ENCODE data around the gene CYP4F12. TPM values are rescaled to one million over a fixed set of nuclear protein-coding genes. Genes with fewer than 3 reads are reported as not detected.
"Not testable (repeated sequence)": the region's sequence is repeated elsewhere in the genome, so short reads cannot be mapped to it uniquely, and the experiment has no call there.

Gene CYP4F12
- total RNA-seq, 1 experiment from 2014 or later: not detected

- H3K4me1 ChIP-seq (ENCODE audit: low read length): no peaks in the 10 kb centered on the region
- DNase-seq: no peak
- H2AFZ ChIP-seq (ENCODE audit: low read length): no peak overlapping the region
- H4K20me1 ChIP-seq (ENCODE audit: insufficient read depth, low read depth, low read length): no peaks in the 10 kb centered on the region
- no peaks in the 10 kb centered on the region for H3K36me3 ChIP-seq (ENCODE audit: insufficient read depth, low read length)
- no peak overlapping the region for H3K9ac ChIP-seq (ENCODE audit: low read length)
- no peak overlapping the region for H3K4me2 ChIP-seq (ENCODE audit: low read depth, low read length, poor library complexity, severe bottlenecking)
- H3K27me3 ChIP-seq (ENCODE audit: low read length): no peaks in the 10 kb centered on the region
- H3K27ac ChIP-seq (ENCODE audit: low read length): no peak overlapping the region
- no peaks in the 10 kb centered on the region for H3K9me3 ChIP-seq (ENCODE audit: low read length)
- H3K4me3 ChIP-seq (ENCODE audit: low read length): no peak overlapping the region
- H3K9me2 ChIP-seq (replicated peaks; ENCODE audit: insufficient read depth, low read length): no peaks in the 10 kb centered on the region
- no peaks in the 10 kb centered on the region for H3K79me2 ChIP-seq (ENCODE audit: low read length)
Observed at GRCh38 chr19:15679089-15679488, 6.2 kb downstream of the CYP4F12 start.

- not testable (repeated sequence) for H3K9me3 ChIP-seq (ENCODE audit: low read length); H3K9ac ChIP-seq (ENCODE audit: low read length); H2AFZ ChIP-seq (ENCODE audit: low read length); H3K27ac ChIP-seq (ENCODE audit: low read length); H3K4me3 ChIP-seq (ENCODE audit: low read length); H3K36me3 ChIP-seq (ENCODE audit: insufficient read depth, low read length); DNase-seq; H3K27me3 ChIP-seq (ENCODE audit: low read length); H3K9me2 ChIP-seq (replicated peaks; ENCODE audit: insufficient read depth, low read length); H3K4me1 ChIP-seq (ENCODE audit: low read length); H4K20me1 ChIP-seq (ENCODE audit: insufficient read depth, low read depth, low read length); H3K4me2 ChIP-seq (ENCODE audit: low read depth, low read length, poor library complexity, severe bottlenecking); H3K79me2 ChIP-seq (ENCODE audit: low read length)
Observed at GRCh38 chr19:15679865-15680264, 7.0 kb downstream of the CYP4F12 start.

GRCh38 chr19:15680478-15681322 is 7.8 kb downstream of the CYP4F12 start:
- Histone ChIP-seq H3K36me3 (ENCODE audit: insufficient read depth, low read length) (no peaks in the 10 kb centered on the region), H3K79me2 (ENCODE audit: low read length) (no peaks in the 10 kb centered on the region), H3K27ac (ENCODE audit: low read length) (no peak overlapping the region), H3K4me1 (ENCODE audit: low read length) (no peaks in the 10 kb centered on the region), H2AFZ (ENCODE audit: low read length) (no peak overlapping the region), H3K9me3 (ENCODE audit: low read length) (no peaks in the 10 kb centered on the region), H3K9ac (ENCODE audit: low read length) (no peak overlapping the region), H3K27me3 (ENCODE audit: low read length) (no peaks in the 10 kb centered on the region), H3K9me2 (replicated peaks; ENCODE audit: insufficient read depth, low read length) (no peaks in the 10 kb centered on the region), H3K4me3 (ENCODE audit: low read length) (no peak overlapping the region), H4K20me1 (ENCODE audit: insufficient read depth, low read depth, low read length) (no peaks in the 10 kb centered on the region), H3K4me2 (ENCODE audit: low read depth, low read length, poor library complexity, severe bottlenecking) (no peak overlapping the region)
- no peak for DNase-seq

- H3K9me2 ChIP-seq (replicated peaks; ENCODE audit: insufficient read depth, low read length): no peaks in the 10 kb centered on the region
- no peak overlapping the region for H3K9ac ChIP-seq (ENCODE audit: low read length)
- no peak for DNase-seq
- H3K36me3 ChIP-seq (ENCODE audit: insufficient read depth, low read length): no peaks in the 10 kb centered on the region
- H3K79me2 ChIP-seq (ENCODE audit: low read length): no peaks in the 10 kb centered on the region
- no peaks in the 10 kb centered on the region for H3K4me1 ChIP-seq (ENCODE audit: low read length)
- H4K20me1 ChIP-seq (ENCODE audit: insufficient read depth, low read depth, low read length): no peaks in the 10 kb centered on the region
- H3K27me3 ChIP-seq (ENCODE audit: low read length): no peaks in the 10 kb centered on the region
- no peak overlapping the region for H2AFZ ChIP-seq (ENCODE audit: low read length)
- no peak overlapping the region for H3K4me3 ChIP-seq (ENCODE audit: low read length)
- no peak overlapping the region for H3K4me2 ChIP-seq (ENCODE audit: low read depth, low read length, poor library complexity, severe bottlenecking)
- no peaks in the 10 kb centered on the region for H3K9me3 ChIP-seq (ENCODE audit: low read length)
- no peak overlapping the region for H3K27ac ChIP-seq (ENCODE audit: low read length)
Observed at GRCh38 chr19:15683411-15683810, 10.5 kb downstream of the CYP4F12 start.

GRCh38 chr19:15684828-15685227 is 11.9 kb downstream of the CYP4F12 start:
- no peaks in the 10 kb centered on the region for H3K4me1 ChIP-seq (ENCODE audit: low read length)
- no peaks in the 10 kb centered on the region for H3K79me2 ChIP-seq (ENCODE audit: low read length)
- no peak overlapping the region for H3K27ac ChIP-seq (ENCODE audit: low read length)
- H4K20me1 ChIP-seq (ENCODE audit: insufficient read depth, low read depth, low read length): no peaks in the 10 kb centered on the region
- peak; percentile 56 for DNase-seq
- H3K9me2 ChIP-seq (replicated peaks; ENCODE audit: insufficient read depth, low read length): no peaks in the 10 kb centered on the region
- H3K36me3 ChIP-seq (ENCODE audit: insufficient read depth, low read length): no peaks in the 10 kb centered on the region
- no peaks in the 10 kb centered on the region for H3K9me3 ChIP-seq (ENCODE audit: low read length)
- no peak overlapping the region for H3K4me2 ChIP-seq (ENCODE audit: low read depth, low read length, poor library complexity, severe bottlenecking)
- no peak overlapping the region for H3K9ac ChIP-seq (ENCODE audit: low read length)
- no peak overlapping the region for H2AFZ ChIP-seq (ENCODE audit: low read length)
- H3K4me3 ChIP-seq (ENCODE audit: low read length): no peak overlapping the region
- H3K27me3 ChIP-seq (ENCODE audit: low read length): no peaks in the 10 kb centered on the region

- Histone ChIP-seq H3K36me3 (ENCODE audit: insufficient read depth, low read length) (no peaks in the 10 kb centered on the region), H3K9ac (ENCODE audit: low read length) (no peak overlapping the region), H3K27ac (ENCODE audit: low read length) (no peak overlapping the region), H3K27me3 (ENCODE audit: low read length) (no peaks in the 10 kb centered on the region), H3K4me3 (ENCODE audit: low read length) (no peak overlapping the region), H3K9me3 (ENCODE audit: low read length) (no peaks in the 10 kb centered on the region), H3K4me1 (ENCODE audit: low read length) (no peaks in the 10 kb centered on the region), H3K9me2 (replicated peaks; ENCODE audit: insufficient read depth, low read length) (no peaks in the 10 kb centered on the region), H3K79me2 (ENCODE audit: low read length) (no peaks in the 10 kb centered on the region), H2AFZ (ENCODE audit: low read length) (no peak overlapping the region), H3K4me2 (ENCODE audit: low read depth, low read length, poor library complexity, severe bottlenecking) (no peak overlapping the region), H4K20me1 (ENCODE audit: insufficient read depth, low read depth, low read length) (no peaks in the 10 kb centered on the region)
- no peak for DNase-seq
Observed at GRCh38 chr19:15696654-15697194, 23.8 kb downstream of the CYP4F12 start.

GRCh38 chr19:15701757-15702533 is 29.1 kb downstream of the CYP4F12 start:
- H3K36me3 ChIP-seq (ENCODE audit: insufficient read depth, low read length): no peaks in the 10 kb centered on the region
- no peak overlapping the region for H3K4me2 ChIP-seq (ENCODE audit: low read depth, low read length, poor library complexity, severe bottlenecking)
- H3K9ac ChIP-seq (ENCODE audit: low read length): no peak overlapping the region
- no peak for DNase-seq
- no peaks in the 10 kb centered on the region for H3K9me2 ChIP-seq (replicated peaks; ENCODE audit: insufficient read depth, low read length)
- H3K4me3 ChIP-seq (ENCODE audit: low read length): no peak overlapping the region
- no peaks in the 10 kb centered on the region for H4K20me1 ChIP-seq (ENCODE audit: insufficient read depth, low read depth, low read length)
- H3K79me2 ChIP-seq (ENCODE audit: low read length): no peaks in the 10 kb centered on the region
- H3K4me1 ChIP-seq (ENCODE audit: low read length): peaks cover 4% of the 10 kb centered on the region; the same call in 1 of the 2 replicates
- no peaks in the 10 kb centered on the region for H3K9me3 ChIP-seq (ENCODE audit: low read length)
- no peaks in the 10 kb centered on the region for H3K27me3 ChIP-seq (ENCODE audit: low read length)
- H2AFZ ChIP-seq (ENCODE audit: low read length): no peak overlapping the region
- no peak overlapping the region for H3K27ac ChIP-seq (ENCODE audit: low read length)

- no peaks in the 10 kb centered on the region for H3K9me3 ChIP-seq (ENCODE audit: low read length)
- no peak overlapping the region for H3K4me2 ChIP-seq (ENCODE audit: low read depth, low read length, poor library complexity, severe bottlenecking)
- H4K20me1 ChIP-seq (ENCODE audit: insufficient read depth, low read depth, low read length): no peaks in the 10 kb centered on the region
- no peak overlapping the region for H3K27ac ChIP-seq (ENCODE audit: low read length)
- DNase-seq: peak; percentile 86
- H3K4me1 ChIP-seq (ENCODE audit: low read length): peaks cover 4% of the 10 kb centered on the region; the same call in 1 of the 2 replicates
- no peak overlapping the region for H3K9ac ChIP-seq (ENCODE audit: low read length)
- no peaks in the 10 kb centered on the region for H3K9me2 ChIP-seq (replicated peaks; ENCODE audit: insufficient read depth, low read length)
- H3K79me2 ChIP-seq (ENCODE audit: low read length): no peaks in the 10 kb centered on the region
- no peaks in the 10 kb centered on the region for H3K27me3 ChIP-seq (ENCODE audit: low read length)
- no peak overlapping the region for H2AFZ ChIP-seq (ENCODE audit: low read length)
- no peaks in the 10 kb centered on the region for H3K36me3 ChIP-seq (ENCODE audit: insufficient read depth, low read length)
- no peak overlapping the region for H3K4me3 ChIP-seq (ENCODE audit: low read length)
Observed at GRCh38 chr19:15702534-15702930, 29.6 kb downstream of the CYP4F12 start.

Data from Karpas-422 (cell line).